SK-N-SH (cell line): ENCODE measurements around the gene MRPS9. TPM values are rescaled to one million over a fixed set of nuclear protein-coding genes. Genes with fewer than 3 reads are reported as not detected.

Experiments used
- CTCF ChIA-PET: fragments of 300-600, 350-600 bp; formaldehyde crosslinking; extraction: SDS; loops from one replicate; lab custom pipeline; 2021; lab: Yijun Ruan, JAX
- POLR2A ChIA-PET: fragments of 350-600 bp; sonication (Branson Sonifier 250); formaldehyde crosslinking; extraction: SDS; loops from one replicate; lab custom pipeline; 2020; ENCODE audit warnings: antibody characterized with exemption, inconsistent platforms; lab: Yijun Ruan, JAX
- DNase-seq: peaks from one replicate; pipeline ENCODE4 v3.0.0; 2012
- H2AFZ ChIP-seq: fragments of 200-600 bp; sonication (generic); 2 replicates; pipeline ENCODE4 v1.8.1; 2016; ENCODE audit warnings: antibody characterized with exemption, mild to moderate bottlenecking, low read depth
- H3F3A ChIP-seq: fragments of 200-600 bp; sonication (generic); replicated peaks from 2 replicates; pipeline ENCODE3; 2016; ENCODE audit warnings: antibody characterized with exemption, mild to moderate bottlenecking; ENCODE audit not compliant: insufficient read depth
- H3K27ac ChIP-seq, 2 experiments: fragments of 200-500 bp in 1 of 2; fragments of 200-600 bp in 1 of 2; sonication (Bioruptor generic) in 1 of 2; sonication (generic), shearing (Covaris generic) in 1 of 2; 2 replicates each; pipeline versions ENCODE4 v1.5.1 to v1.6.1; 2014 to 2016; ENCODE audit warnings: low read depth in 2 of 2, inconsistent platforms in 1 of 2, low read length in 1 of 2, mild to moderate bottlenecking in 1 of 2, mixed read lengths in 1 of 2
- H3K27me3 ChIP-seq: fragments of 200-600 bp; sonication (generic), shearing (Covaris generic); 2 replicates; pipeline ENCODE4 v1.6.1; 2016; ENCODE audit warnings: mixed run types; ENCODE audit not compliant: insufficient read depth
- H3K36me3 ChIP-seq, 2 experiments: fragments of 200-500 bp in 1 of 2; fragments of 200-600 bp in 1 of 2; sonication (Bioruptor generic) in 1 of 2; sonication (generic) in 1 of 2; replicated peaks in 1 of 2; 2 replicates each; pipeline versions ENCODE3 to v1.5.1; 2014 to 2016; ENCODE audit warnings: low read length in 1 of 2, mild to moderate bottlenecking in 1 of 2; ENCODE audit not compliant: insufficient read depth in 2 of 2, control insufficient read depth in 1 of 2
- H3K4me1 ChIP-seq, 2 experiments: fragments of 200-500 bp in 1 of 2; fragments of 200-600 bp in 1 of 2; sonication (Bioruptor generic) in 1 of 2; sonication (generic), shearing (Covaris generic) in 1 of 2; 2 replicates each; pipeline versions ENCODE4 v1.5.1 to v1.6.1; 2014 to 2016; ENCODE audit warnings: low read depth in 1 of 2, low read length in 1 of 2, mixed run types in 1 of 2; ENCODE audit not compliant: insufficient read depth in 2 of 2, control insufficient read depth in 1 of 2
- H3K4me2 ChIP-seq: fragments of 200-600 bp; sonication (generic), shearing (Covaris generic); 2 replicates; pipeline ENCODE4 v1.6.1; 2017; ENCODE audit warnings: mixed run types
- H3K4me3 ChIP-seq, 2 experiments: fragments of 200-500 bp in 1 of 2; fragments of 200-600 bp in 1 of 2; sonication (Bioruptor generic) in 1 of 2; sonication (generic), shearing (Covaris generic) in 1 of 2; 2 replicates each; pipeline versions ENCODE4 v1.5.1 to v1.8.1; 2014 to 2016; ENCODE audit warnings: low read depth in 2 of 2, inconsistent platforms in 1 of 2, low read length in 1 of 2, mild to moderate bottlenecking in 1 of 2, mixed read lengths in 1 of 2, moderate library complexity in 1 of 2
- H3K79me2 ChIP-seq: fragments of 200-600 bp; sonication (generic); 2 replicates; pipeline ENCODE4 v1.8.1; 2017; ENCODE audit warnings: mild to moderate bottlenecking; ENCODE audit not compliant: insufficient read depth
- H3K9ac ChIP-seq: fragments of 200-600 bp; sonication (generic); 2 replicates; pipeline ENCODE4 v1.6.1; 2017; ENCODE audit warnings: mixed run types
- H3K9me2 ChIP-seq: fragments of 200-600 bp; sonication (generic); 2 replicates; pipeline ENCODE4 v1.6.1; 2017; ENCODE audit warnings: mixed run types
- H3K9me3 ChIP-seq: fragments of 200-600 bp; sonication (generic); 2 replicates; pipeline ENCODE4 v1.6.1; 2017; ENCODE audit warnings: mixed run types, mild to moderate bottlenecking, moderate library complexity
- H4K20me1 ChIP-seq: fragments of 200-600 bp; sonication (generic); 2 replicates; pipeline ENCODE4 v1.6.1; 2017; ENCODE audit warnings: mild to moderate bottlenecking, mixed run types; ENCODE audit not compliant: insufficient read depth
- CHD2 ChIP-seq: fragments of 150-350 bp; IDR thresholded peaks from 2 replicates; pipeline ENCODE4 v1.6.1; 2018; ENCODE audit warnings: low read length; ENCODE audit not compliant: partially characterized antibody
- ELF1 ChIP-seq: IDR thresholded peaks from 2 replicates; pipeline ENCODE4 v1.4.0; 2012
- EZH2phosphoT487 ChIP-seq: fragments of 200-600 bp; sonication (generic); IDR thresholded peaks from 2 replicates; pipeline ENCODE4 v1.6.1; 2017; ENCODE audit warnings: low read depth, mixed run types, mild to moderate bottlenecking, antibody characterized with exemption, moderate library complexity, borderline replicate concordance
- FOSL2 ChIP-seq: IDR thresholded peaks from 2 replicates; pipeline ENCODE4 v1.4.0; 2012; ENCODE audit warnings: low read depth, mild to moderate bottlenecking, moderate library complexity, borderline replicate concordance
- FOXJ3 ChIP-seq: sonication (generic); formaldehyde crosslinking; IDR thresholded peaks from 2 replicates; pipeline ENCODE4 v1.5.1; 2020; ENCODE audit warnings: mild to moderate bottlenecking, missing genetic modification reagents
- FOXM1 ChIP-seq: IDR thresholded peaks from 2 replicates; pipeline ENCODE4 v1.4.0; 2012; ENCODE audit warnings: low read depth, mild to moderate bottlenecking
- GABPA ChIP-seq: IDR thresholded peaks from 2 replicates; pipeline ENCODE4 v1.4.0; 2012; ENCODE audit warnings: low read depth, mild to moderate bottlenecking
- GATA2 ChIP-seq: sonication (generic); formaldehyde crosslinking; IDR thresholded peaks from 2 replicates; pipeline ENCODE4 v1.5.0; 2020; ENCODE audit warnings: mild to moderate bottlenecking, missing genetic modification reagents
- NRF1 ChIP-seq: IDR thresholded peaks from 2 replicates; pipeline ENCODE4 v1.6.1; 2012; ENCODE audit warnings: low read depth, mild to moderate bottlenecking, low read length
- RXRA ChIP-seq: IDR thresholded peaks from 2 replicates; pipeline ENCODE4 v1.4.0; 2012; ENCODE audit warnings: low read depth, mild to moderate bottlenecking, borderline replicate concordance
- SMC3 ChIP-seq: IDR thresholded peaks from 2 replicates; pipeline ENCODE4 v1.6.1; 2012; ENCODE audit warnings: low read depth, low read length, improper control_type of control experiment
- TEAD4 ChIP-seq: IDR thresholded peaks from 2 replicates; pipeline ENCODE4 v1.4.0; 2012; ENCODE audit warnings: mild to moderate bottlenecking, borderline replicate concordance; ENCODE audit not compliant: insufficient read depth
- YY1 ChIP-seq: IDR thresholded peaks from 2 replicates; pipeline ENCODE4 v1.4.0; 2012; ENCODE audit warnings: low read depth, mild to moderate bottlenecking
- WGBS: methylation state at CpG from one replicate; pipeline ENCODE4 v1.1.6; 2017; ENCODE audit warnings: low lambda C conversion rate; 5-methylcytosine and 5-hydroxymethylcytosine counted together
- polyA plus RNA-seq, 3 experiments: library from polyadenylated mRNA; depleted of rRNA; stranded (reverse); fragments of >200 nt; gene quantifications; 2 replicates each; pipeline ENCODE4 v1.2.3, GENCODE V29; 2012
- TF ChIP-seq, protein P1 (sequence below): IDR thresholded peaks from 2 replicates; pipeline ENCODE4 v1.4.0; 2012; ENCODE audit warnings: low read depth, borderline replicate concordance
- TF ChIP-seq, protein P2 (sequence below): IDR thresholded peaks from 2 replicates; pipeline ENCODE4 v1.4.0; 2012; ENCODE audit warnings: low read depth
- TF ChIP-seq, protein P3 (sequence below): fragments of 150-350 bp; IDR thresholded peaks from 2 replicates; pipeline ENCODE4 v1.6.1; 2016; ENCODE audit warnings: mild to moderate bottlenecking, low read depth, low read length
- TF ChIP-seq, protein P4 (sequence below): IDR thresholded peaks from 2 replicates; pipeline ENCODE4; 2012
- TF ChIP-seq, protein P5 (sequence below): IDR thresholded peaks from 2 replicates; pipeline ENCODE4 v1.6.1; 2012; ENCODE audit warnings: mild to moderate bottlenecking, low read depth, low read length, moderate library complexity
- TF ChIP-seq, protein P6 (sequence below): fragments of 200-600 bp; sonication (generic); IDR thresholded peaks from 2 replicates; pipeline ENCODE4 v1.6.1; 2017; ENCODE audit warnings: antibody characterized with exemption, mild to moderate bottlenecking, moderate library complexity

The MRPS9 gene
- polyA plus RNA-seq, 1 of the 3 experiments (the other 2 are of a cell fraction), result 31.8 TPM

DNA sequence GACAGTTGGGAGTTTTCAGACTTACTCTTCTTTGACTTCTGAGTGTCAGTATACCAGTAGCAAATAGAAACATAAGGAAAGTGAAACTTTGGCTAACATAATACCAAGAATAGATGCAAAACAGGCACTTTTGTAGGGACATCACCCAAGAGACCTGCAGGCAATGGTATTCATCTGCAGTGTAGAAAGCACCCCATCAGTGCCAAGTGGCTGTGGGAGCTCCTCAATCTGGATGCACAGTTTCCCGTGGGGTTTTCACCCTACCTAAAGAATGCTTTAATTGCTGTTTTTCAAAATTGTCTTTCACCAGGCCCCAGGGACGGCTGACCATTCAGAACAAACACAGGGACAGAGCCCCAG, 107.1 kb downstream of the MRPS9 start:
- TF ChIP-seq, protein P1, sequence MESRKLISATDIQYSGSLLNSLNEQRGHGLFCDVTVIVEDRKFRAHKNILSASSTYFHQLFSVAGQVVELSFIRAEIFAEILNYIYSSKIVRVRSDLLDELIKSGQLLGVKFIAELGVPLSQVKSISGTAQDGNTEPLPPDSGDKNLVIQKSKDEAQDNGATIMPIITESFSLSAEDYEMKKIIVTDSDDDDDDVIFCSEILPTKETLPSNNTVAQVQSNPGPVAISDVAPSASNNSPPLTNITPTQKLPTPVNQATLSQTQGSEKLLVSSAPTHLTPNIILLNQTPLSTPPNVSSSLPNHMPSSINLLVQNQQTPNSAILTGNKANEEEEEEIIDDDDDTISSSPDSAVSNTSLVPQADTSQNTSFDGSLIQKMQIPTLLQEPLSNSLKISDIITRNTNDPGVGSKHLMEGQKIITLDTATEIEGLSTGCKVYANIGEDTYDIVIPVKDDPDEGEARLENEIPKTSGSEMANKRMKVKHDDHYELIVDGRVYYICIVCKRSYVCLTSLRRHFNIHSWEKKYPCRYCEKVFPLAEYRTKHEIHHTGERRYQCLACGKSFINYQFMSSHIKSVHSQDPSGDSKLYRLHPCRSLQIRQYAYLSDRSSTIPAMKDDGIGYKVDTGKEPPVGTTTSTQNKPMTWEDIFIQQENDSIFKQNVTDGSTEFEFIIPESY, result no peak
- TF ChIP-seq GABPA, result no peak
- no peak for TF ChIP-seq FOSL2
- no peak for TF ChIP-seq GATA2 (CRISPR knock-in tag)
- no peak for TF ChIP-seq FOXM1
- TF ChIP-seq, protein P2, sequence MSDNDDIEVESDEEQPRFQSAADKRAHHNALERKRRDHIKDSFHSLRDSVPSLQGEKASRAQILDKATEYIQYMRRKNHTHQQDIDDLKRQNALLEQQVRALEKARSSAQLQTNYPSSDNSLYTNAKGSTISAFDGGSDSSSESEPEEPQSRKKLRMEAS, result no peak
- TF ChIP-seq, protein P3, sequence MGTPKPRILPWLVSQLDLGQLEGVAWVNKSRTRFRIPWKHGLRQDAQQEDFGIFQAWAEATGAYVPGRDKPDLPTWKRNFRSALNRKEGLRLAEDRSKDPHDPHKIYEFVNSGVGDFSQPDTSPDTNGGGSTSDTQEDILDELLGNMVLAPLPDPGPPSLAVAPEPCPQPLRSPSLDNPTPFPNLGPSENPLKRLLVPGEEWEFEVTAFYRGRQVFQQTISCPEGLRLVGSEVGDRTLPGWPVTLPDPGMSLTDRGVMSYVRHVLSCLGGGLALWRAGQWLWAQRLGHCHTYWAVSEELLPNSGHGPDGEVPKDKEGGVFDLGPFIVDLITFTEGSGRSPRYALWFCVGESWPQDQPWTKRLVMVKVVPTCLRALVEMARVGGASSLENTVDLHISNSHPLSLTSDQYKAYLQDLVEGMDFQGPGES, result no peak
- TF ChIP-seq NRF1, result no peak
- no peak for TF ChIP-seq FOXJ3
- TF ChIP-seq, protein P4, sequence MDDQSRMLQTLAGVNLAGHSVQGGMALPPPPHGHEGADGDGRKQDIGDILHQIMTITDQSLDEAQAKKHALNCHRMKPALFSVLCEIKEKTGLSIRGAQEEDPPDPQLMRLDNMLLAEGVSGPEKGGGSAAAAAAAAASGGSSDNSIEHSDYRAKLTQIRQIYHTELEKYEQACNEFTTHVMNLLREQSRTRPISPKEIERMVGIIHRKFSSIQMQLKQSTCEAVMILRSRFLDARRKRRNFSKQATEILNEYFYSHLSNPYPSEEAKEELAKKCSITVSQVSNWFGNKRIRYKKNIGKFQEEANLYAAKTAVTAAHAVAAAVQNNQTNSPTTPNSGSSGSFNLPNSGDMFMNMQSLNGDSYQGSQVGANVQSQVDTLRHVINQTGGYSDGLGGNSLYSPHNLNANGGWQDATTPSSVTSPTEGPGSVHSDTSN, result no peak
- no peak for TF ChIP-seq ELF1
- TF ChIP-seq YY1, result no peak
- TF ChIP-seq, protein P5, sequence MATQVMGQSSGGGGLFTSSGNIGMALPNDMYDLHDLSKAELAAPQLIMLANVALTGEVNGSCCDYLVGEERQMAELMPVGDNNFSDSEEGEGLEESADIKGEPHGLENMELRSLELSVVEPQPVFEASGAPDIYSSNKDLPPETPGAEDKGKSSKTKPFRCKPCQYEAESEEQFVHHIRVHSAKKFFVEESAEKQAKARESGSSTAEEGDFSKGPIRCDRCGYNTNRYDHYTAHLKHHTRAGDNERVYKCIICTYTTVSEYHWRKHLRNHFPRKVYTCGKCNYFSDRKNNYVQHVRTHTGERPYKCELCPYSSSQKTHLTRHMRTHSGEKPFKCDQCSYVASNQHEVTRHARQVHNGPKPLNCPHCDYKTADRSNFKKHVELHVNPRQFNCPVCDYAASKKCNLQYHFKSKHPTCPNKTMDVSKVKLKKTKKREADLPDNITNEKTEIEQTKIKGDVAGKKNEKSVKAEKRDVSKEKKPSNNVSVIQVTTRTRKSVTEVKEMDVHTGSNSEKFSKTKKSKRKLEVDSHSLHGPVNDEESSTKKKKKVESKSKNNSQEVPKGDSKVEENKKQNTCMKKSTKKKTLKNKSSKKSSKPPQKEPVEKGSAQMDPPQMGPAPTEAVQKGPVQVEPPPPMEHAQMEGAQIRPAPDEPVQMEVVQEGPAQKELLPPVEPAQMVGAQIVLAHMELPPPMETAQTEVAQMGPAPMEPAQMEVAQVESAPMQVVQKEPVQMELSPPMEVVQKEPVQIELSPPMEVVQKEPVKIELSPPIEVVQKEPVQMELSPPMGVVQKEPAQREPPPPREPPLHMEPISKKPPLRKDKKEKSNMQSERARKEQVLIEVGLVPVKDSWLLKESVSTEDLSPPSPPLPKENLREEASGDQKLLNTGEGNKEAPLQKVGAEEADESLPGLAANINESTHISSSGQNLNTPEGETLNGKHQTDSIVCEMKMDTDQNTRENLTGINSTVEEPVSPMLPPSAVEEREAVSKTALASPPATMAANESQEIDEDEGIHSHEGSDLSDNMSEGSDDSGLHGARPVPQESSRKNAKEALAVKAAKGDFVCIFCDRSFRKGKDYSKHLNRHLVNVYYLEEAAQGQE, result no peak
- no peak for TF ChIP-seq EZH2phosphoT487
- TF ChIP-seq CHD2, result no peak
- TF ChIP-seq RXRA, result no peak
- TF ChIP-seq, protein P6, sequence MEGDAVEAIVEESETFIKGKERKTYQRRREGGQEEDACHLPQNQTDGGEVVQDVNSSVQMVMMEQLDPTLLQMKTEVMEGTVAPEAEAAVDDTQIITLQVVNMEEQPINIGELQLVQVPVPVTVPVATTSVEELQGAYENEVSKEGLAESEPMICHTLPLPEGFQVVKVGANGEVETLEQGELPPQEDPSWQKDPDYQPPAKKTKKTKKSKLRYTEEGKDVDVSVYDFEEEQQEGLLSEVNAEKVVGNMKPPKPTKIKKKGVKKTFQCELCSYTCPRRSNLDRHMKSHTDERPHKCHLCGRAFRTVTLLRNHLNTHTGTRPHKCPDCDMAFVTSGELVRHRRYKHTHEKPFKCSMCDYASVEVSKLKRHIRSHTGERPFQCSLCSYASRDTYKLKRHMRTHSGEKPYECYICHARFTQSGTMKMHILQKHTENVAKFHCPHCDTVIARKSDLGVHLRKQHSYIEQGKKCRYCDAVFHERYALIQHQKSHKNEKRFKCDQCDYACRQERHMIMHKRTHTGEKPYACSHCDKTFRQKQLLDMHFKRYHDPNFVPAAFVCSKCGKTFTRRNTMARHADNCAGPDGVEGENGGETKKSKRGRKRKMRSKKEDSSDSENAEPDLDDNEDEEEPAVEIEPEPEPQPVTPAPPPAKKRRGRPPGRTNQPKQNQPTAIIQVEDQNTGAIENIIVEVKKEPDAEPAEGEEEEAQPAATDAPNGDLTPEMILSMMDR, result no peak
- TF ChIP-seq TEAD4, result no peak
- TF ChIP-seq SMC3, result no peak
- H3K4me2 ChIP-seq, result no peak overlapping the region
- CTCF ChIA-PET, result interaction anchor here (0.7 to 5.0 kb wide), 5 partner anchors 15 to 91 kb away, joined by 3 to 31 read pairs (median 3); no protein-coding TSS in a partner anchor
- H3K4me1 ChIP-seq, result peaks cover 0 to 10% of the 10 kb centered on the region in 2 experiments; a peak in 1 of 4 replicates
- peaks cover 18% of the 10 kb centered on the region; the same call in 1 of the 2 replicates for H3K27me3 ChIP-seq
- no peaks in the 10 kb centered on the region for H3K9me3 ChIP-seq
- no peak overlapping the region for H2AFZ ChIP-seq
- no peaks in the 10 kb centered on the region for H3K9me2 ChIP-seq
- H3F3A ChIP-seq, result peaks cover 3% of the 10 kb centered on the region
- no peaks in the 10 kb centered on the region for H4K20me1 ChIP-seq
- no peaks in the 10 kb centered on the region for H3K36me3 ChIP-seq
- DNase-seq, result no peak
- H3K9ac ChIP-seq, result no peak overlapping the region
- peak overlapping the region in 1 of 2 experiments; percentile 49; a peak in 2 of 4 replicates for H3K4me3 ChIP-seq
- 22% methylated on average over 2 of the region's 2 CpGs for WGBS
- H3K27ac ChIP-seq, result no peak overlapping the region
- H3K79me2 ChIP-seq, result no peaks in the 10 kb centered on the region
- POLR2A ChIA-PET, result no interaction called here
